GM12875 (cell line): ENCODE data around the gene ENDOU.

Source experiments
- H3K4me3 ChIP-seq: one replicate; pipeline ENCODE4 v1.5.1; 2011; ENCODE audit warnings: low read depth, low read length, control low read depth
- CTCF ChIP-seq: IDR thresholded peaks from 2 replicates; pipeline ENCODE4 v1.5.1; 2011; ENCODE audit warnings: low read depth, mild to moderate bottlenecking, control low read depth, inconsistent platforms, low read length, moderate library complexity, borderline replicate concordance; ENCODE audit not compliant: insufficient read depth

ENDOU gene

GRCh38 chr12:47755655-47756562 is 30.6 kb upstream of the ENDOU start:
- H3K4me3 ChIP-seq = peak overlapping the region; percentile 19
- no peak for TF ChIP-seq CTCF

- no peak for TF ChIP-seq CTCF
- H3K4me3 ChIP-seq = no peak overlapping the region
Observed at GRCh38 chr12:47754881-47755280, 29.6 kb upstream of the ENDOU start.

- no peak overlapping the region for H3K4me3 ChIP-seq
- TF ChIP-seq CTCF = no peak
Observed at GRCh38 chr12:47754126-47754525, 28.8 kb upstream of the ENDOU start.

- no peak overlapping the region for H3K4me3 ChIP-seq
- TF ChIP-seq CTCF = no peak
Observed at GRCh38 chr12:47753021-47754001, 28.0 kb upstream of the ENDOU start.

- H3K4me3 ChIP-seq = no peak overlapping the region
- no peak for TF ChIP-seq CTCF
Observed at GRCh38 chr12:47752552-47752951, 27.3 kb upstream of the ENDOU start.

- no peak overlapping the region for H3K4me3 ChIP-seq
- no peak for TF ChIP-seq CTCF
Observed at GRCh38 chr12:47752121-47752520, 26.8 kb upstream of the ENDOU start.
